Measurements from ENCODE around the gene MACROD2.

MACROD2 gene

DNA sequence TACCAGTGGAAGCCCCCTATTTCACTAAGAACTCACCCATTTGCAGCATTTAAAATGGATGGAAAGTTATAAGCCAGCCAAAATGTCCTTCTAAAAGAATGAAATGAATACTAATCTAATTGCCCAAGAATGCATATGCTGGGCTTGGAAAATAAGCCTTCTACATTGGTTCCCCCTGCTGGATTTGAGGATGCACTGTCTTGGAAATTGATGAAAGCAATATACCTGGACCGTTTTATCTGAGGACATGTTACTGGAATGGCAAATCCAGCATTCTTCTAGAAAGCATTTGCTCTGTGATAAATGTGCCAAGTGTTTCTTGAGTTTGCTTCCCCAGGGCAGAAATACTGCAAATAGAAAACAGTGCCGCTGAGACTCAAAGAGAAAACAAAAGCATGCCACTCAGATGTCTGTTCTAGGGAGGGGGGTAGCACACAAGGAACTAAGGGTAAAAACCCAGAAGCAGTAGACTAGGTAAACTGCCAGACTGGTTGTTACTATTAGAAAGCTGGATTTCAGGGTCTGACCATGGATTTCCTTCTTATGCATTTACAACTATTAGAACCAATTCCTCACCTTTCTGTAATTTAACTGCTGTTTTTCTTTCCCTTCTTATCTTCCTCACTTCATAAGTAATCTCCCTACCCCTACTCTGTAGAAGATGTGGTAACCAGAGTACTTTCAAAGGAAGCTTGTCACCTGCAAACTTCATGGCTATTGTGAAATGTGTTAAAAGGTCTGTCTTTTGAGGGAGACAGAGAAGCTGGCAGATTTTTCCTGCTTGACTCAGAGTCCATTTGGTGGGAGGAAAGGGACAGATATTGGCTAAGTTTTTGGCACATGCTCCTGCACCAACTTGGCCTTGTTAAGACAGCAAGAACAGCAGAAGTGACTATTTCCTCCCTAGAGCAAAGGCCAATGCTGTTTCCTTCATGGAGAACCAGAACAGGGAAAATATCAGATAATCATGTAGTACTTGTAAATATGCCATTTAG, 1935.3 kb downstream of the MACROD2 start:
- in situ Hi-C loops (cut with MboI; ENCODE audit: low sequenced_read_pairs, unreplicated experiment) = no loop called here
- TF ChIP-seq, protein P1, sequence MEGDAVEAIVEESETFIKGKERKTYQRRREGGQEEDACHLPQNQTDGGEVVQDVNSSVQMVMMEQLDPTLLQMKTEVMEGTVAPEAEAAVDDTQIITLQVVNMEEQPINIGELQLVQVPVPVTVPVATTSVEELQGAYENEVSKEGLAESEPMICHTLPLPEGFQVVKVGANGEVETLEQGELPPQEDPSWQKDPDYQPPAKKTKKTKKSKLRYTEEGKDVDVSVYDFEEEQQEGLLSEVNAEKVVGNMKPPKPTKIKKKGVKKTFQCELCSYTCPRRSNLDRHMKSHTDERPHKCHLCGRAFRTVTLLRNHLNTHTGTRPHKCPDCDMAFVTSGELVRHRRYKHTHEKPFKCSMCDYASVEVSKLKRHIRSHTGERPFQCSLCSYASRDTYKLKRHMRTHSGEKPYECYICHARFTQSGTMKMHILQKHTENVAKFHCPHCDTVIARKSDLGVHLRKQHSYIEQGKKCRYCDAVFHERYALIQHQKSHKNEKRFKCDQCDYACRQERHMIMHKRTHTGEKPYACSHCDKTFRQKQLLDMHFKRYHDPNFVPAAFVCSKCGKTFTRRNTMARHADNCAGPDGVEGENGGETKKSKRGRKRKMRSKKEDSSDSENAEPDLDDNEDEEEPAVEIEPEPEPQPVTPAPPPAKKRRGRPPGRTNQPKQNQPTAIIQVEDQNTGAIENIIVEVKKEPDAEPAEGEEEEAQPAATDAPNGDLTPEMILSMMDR (IDR thresholded peaks at IDR 0.05; ENCODE audit: borderline replicate concordance, control extremely low read depth, extremely low read depth, insufficient read depth, missing control alignments) = peak; percentile 23
- DNase-seq (ENCODE audit: low spot score) = no peak

DNA sequence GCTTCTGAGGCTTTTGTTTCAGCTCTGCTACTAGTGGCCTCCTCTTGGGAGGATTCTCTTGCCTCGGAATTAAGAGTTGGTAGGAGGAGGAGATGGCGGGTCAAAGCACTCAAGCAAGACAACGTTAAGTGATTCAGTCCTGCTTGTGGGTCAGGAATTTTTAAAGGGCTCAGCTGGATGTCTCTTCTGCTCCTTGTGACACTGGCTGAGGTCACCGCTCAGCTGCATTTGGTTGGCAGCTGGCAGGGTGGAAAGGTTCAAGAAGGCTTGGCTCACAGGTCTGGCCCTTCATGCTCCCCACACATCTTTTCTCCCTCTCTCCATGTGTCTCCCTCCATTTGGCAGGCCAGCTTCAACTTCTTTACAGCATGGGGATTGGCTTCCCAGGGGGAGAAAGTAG, 1936.6 kb downstream of the MACROD2 start:
- TF ChIP-seq, protein P1 (IDR thresholded peaks at IDR 0.05; ENCODE audit: borderline replicate concordance, control extremely low read depth, extremely low read depth, insufficient read depth, missing control alignments) = no peak
- in situ Hi-C loops (cut with MboI; ENCODE audit: low sequenced_read_pairs, unreplicated experiment) = no loop called here
- DNase-seq (ENCODE audit: low spot score) = no peak

DNA sequence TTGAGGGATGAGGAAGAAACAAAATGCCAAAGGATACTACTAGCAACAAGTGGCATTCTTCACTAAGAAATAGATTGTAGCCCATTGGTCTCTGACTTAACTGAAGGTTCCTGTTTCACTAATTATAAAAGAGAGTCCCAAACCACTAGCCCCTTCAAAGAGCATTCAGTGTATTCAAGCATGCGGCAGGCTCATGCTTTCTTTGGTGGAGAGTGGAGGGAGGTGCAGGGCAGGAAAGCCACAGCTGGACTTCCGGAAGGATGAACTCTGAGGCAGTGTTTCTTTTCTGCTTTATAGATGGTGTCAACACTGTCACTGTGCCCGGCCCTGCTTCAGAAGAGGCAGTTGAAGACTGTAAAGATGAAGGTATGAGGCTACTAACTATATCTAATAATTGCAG, 1941.9 kb downstream of the MACROD2 start:
- TF ChIP-seq, protein P1 (IDR thresholded peaks at IDR 0.05; ENCODE audit: borderline replicate concordance, control extremely low read depth, extremely low read depth, insufficient read depth, missing control alignments) = no peak
- no peak for DNase-seq (ENCODE audit: low spot score)
- in situ Hi-C loops (cut with MboI; ENCODE audit: low sequenced_read_pairs, unreplicated experiment) = no loop called here

DNA sequence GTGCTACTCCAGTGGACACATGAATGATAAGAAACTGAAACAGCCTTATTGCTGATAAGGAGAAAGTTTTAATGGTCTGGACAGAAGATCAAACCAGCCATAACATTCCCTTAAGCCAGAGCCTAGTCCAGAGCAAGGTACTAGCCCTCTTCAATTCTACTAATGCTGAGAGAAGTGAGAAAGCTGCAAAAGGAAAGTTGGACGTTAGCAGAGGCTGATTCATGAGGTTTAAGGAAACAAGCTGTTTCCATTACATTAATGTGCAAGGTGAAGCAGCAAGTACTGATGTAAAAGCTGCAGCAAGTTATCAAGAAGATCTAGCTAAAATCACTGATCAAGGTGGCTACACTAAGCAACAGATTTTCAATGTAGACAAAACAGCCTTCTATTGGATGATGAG, 1943.5 kb downstream of the MACROD2 start:
- in situ Hi-C loops (cut with MboI; ENCODE audit: low sequenced_read_pairs, unreplicated experiment) = no loop called here
- TF ChIP-seq, protein P1 (IDR thresholded peaks at IDR 0.05; ENCODE audit: borderline replicate concordance, control extremely low read depth, extremely low read depth, insufficient read depth, missing control alignments) = no peak
- DNase-seq (ENCODE audit: low spot score) = no peak

DNA sequence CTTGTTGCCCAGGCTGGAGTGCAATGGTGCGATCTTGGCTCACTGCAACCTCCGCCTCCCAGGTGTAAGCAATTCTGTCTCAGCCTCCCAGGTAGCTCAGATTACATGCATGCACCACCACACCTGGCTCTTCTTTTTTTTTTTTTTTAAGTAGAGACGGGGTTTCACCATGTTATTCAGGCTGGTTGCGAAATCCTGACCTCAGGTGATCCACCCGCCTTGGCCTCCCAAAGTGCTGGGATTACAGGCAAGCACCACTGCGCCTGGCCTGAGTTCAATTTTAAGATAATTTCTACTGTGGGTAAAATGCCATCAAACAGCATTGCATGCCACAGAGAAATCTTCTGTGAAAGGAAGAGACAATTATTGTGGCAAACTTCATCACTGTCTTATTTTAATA, 1944.8 kb downstream of the MACROD2 start:
- TF ChIP-seq, protein P1 (IDR thresholded peaks at IDR 0.05; ENCODE audit: borderline replicate concordance, control extremely low read depth, extremely low read depth, insufficient read depth, missing control alignments) = no peak
- no peak for DNase-seq (ENCODE audit: low spot score)
- in situ Hi-C loops (cut with MboI; ENCODE audit: low sequenced_read_pairs, unreplicated experiment) = no loop called here

DNA sequence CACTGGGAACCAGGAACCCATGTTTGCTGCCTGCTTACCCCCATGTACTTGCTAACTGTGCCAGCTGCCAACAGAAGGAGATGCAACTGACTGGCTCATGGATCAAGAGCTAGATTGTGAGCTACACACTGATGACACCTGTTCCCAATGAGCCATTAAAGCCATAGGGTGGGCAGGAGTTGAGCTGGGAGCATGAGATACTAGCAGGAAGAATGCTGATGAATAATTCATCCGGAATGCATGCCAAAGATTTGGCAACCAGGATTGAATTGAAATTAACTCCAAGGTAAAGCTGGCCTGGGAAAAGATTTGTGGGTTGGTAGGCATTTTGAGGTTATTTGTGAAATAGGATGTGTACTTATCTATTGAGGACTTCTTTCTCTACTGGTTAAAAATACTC, 1946.8 kb downstream of the MACROD2 start:
- no peak for DNase-seq (ENCODE audit: low spot score)
- in situ Hi-C loops (cut with MboI; ENCODE audit: low sequenced_read_pairs, unreplicated experiment) = no loop called here
- TF ChIP-seq, protein P1 (IDR thresholded peaks at IDR 0.05; ENCODE audit: borderline replicate concordance, control extremely low read depth, extremely low read depth, insufficient read depth, missing control alignments) = no peak

Data from GM13976 (cell line).